GM21619 (cell line): Measurements from ENCODE around the gene PTX3.

ENCODE experiments used
- ATAC-seq: cut with Tn5 transposase; IDR thresholded peaks from one replicate; pipeline ENCODE4 v1.9.1; 2021; ENCODE audit not compliant: unreplicated experiment

PTX3 gene

DNA sequence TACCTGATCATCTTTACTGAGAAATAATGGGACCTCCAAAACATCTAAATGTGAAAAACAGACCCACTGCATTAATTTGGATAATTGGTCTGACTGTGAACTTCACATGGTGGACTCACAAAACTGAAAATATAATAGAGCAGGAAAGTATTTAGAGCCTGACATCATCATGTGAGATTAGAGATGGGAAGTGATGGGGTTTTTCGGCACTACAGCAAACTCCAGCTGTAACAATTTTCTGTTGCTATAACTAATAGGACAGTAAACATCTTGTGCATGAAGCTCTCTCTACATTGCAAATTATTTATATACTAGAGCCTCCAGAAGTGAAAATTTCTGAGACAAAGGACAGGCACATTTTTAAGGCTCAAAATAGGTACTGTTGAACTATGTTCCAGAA is 34.4 kb downstream of the PTX3 start:
- ATAC-seq, result no peak

DNA sequence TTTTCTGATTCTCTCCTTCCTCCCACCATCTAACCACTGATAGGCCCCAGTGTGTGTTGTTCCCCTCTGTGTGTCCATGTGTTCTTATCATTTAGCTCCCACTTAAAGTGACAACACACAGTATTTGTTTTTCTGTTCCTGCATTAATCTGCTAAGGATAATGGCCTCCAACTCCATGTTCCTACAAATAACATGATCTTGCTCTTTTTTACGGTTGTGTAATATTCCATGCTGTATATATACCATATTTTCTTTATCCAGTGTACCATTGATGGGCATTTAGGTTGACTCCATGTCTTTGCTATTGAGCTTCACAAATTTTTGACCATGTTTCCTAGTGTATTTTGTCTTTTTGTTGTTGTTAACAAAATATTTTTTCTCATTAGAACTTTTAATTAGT is 36.0 kb downstream of the PTX3 start:
- no peak for ATAC-seq

DNA sequence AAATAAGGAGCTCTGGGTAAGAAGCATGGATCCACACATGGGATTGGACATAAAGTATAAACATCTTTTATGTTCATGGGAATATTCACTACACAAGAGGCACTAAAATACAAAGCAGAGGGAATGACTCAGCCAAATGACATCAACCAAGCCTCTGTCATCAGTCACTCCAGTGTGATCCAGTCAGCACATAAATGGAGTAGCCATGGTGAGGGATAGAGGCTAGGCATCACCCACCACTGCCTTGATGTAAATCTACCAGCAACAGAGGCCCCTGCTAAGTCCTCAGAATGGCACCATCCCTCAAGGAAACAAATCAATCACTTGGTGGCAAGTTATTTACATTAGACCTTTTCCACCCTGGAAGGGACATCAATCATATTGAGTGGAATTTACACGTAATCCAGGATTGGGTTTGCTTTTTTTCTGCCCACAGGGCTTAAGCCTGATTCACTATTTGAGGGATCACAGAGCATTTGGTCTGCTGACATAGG is 39.3 kb downstream of the PTX3 start:
- no peak for ATAC-seq

DNA sequence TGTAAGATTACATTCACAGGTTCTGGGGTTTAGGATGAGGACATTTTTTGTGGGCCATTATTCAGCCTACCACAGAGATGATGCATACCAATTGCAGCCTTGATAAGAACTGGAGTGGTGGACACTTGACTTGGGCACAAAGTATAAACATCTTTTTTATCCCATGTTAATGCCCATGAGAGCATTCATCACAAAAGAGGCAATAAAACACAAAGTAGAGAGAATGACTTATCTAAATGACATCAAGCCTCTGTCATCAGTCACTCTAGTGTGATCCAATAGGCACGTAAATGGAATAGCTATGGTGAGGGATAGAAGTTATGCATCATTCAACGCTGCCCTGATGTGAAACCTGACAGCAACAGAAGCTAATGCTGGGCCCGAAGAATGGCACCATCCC is 40.8 kb downstream of the PTX3 start:
- ATAC-seq, result no peak

DNA sequence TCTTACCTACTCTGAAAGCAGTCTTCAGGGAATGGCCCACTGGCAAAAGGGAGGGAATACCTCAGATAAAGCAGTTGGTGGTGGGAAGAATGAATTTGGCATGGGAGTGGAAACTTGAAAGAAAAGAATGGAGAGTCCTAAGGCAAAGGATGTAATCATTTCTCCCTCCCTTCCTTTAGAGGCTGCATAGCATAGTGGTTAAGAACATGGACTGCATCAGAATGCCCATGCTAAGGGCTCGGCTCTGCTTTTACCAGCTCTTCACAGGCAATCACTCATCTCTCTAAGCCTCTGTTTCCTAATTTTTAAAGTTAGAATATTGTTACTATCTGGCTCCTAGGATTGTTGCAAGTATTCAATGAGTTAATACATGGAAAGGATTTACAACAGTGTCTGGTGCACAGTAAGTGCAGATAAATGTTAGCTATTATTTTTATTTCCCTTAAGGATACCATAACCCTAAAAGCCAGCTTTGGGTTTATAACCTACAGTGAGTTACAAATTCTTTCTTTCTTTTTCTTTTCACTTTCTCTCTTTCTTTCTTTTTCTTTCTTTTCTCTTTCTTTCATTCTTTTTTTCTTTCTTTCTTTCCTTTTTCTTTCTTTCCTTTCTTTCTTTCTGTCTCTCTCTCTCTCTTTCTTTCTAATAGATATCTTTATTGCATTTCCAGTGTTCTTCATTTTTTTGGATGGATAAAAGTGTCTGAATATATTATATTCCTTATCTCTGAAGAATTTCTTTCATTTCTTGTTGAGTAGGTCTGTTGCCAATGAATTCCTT is 43.0 kb downstream of the PTX3 start:
- no peak for ATAC-seq

DNA sequence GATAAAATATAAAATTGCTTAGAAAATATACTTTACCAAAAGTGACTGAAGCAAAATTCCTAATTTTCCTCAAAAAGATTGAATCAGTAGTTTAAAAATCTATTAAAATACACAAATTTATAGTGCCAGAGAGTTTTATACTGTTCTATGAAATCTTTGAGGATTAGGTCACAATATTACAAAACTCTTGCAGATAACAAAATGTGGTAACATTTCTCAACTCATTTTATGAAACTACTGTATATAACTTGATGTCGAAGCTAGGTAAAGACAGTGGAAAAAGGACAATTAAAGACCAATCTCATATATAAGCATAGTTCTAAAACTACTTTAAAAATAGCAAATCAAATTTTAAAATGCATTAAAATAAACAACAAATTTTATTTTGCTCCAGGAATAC is 50.7 kb downstream of the PTX3 start:
- no peak for ATAC-seq

DNA sequence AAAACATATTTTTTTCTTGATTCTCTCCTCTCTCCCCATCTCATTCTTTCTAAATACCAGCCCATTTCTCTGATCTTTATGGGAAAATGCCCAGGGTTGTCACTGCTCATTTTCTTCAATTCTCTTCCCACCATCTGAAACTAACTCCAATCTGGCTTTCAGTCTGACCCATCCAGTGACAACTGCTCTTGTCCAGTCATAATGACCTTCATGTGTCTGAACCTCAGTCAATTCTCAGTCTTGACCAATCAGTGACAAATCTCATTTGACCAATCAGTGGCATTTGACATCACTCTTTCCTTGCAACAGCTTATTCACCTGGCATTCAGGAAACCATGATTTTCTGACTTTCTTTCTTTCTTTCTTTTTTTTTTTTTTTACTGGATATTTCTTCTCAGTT is 51.5 kb downstream of the PTX3 start:
- ATAC-seq, result no peak

DNA sequence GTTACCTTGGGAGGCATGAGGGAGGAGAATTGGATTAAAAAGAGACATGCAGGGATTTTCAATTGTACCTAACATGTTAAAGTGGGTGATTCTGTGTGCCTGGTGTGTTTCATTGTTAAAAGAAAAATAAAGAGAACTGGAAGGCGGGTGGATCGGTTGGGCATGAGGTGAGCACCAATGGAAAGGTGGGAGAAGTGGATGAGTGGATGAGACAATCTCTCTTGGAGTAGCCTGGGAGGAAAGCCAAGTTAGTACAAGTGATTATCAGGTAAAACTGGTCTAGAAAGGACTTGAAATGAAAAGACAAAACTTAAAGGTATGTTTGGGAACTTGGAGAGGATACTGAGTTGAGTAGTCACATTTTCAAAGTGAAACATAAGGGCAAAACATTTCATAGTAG is 54.5 kb downstream of the PTX3 start:
- no peak for ATAC-seq
